GM20431 (cell line): Measurements from ENCODE around the gene MRPS9.

Experiments
- in situ Hi-C: fragments of 300-500 bp; cut with MseI, MboI; formaldehyde crosslinking; loops from one replicate; pipeline ENCODE4 v1.15.0; 2020; ENCODE audit warnings: low sequenced_read_pairs; ENCODE audit not compliant: unreplicated experiment

MRPS9 gene

DNA sequence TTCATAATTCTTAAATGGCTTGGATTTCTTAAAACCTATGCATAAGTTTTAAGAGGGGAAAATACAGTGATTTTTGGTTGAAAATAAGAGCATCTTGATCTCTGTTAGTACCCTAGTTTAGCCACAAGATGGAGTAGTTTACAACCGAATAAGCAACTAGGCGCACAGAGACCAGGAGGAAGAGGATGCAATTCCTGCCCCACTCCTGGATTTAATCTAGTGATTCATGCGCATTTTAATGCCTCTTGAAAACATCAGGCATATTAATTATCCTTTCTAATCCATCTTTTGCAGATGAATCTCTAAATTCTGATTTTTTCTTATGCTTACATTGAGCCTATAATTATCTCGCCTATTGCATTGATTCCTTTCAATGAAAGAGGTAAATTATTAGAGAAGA, 76.7 kb downstream of the MRPS9 start:
- in situ Hi-C loops: loop anchor here (10.0 kb wide), 1 partner anchor 120 kb away; no protein-coding TSS in a partner anchor

DNA sequence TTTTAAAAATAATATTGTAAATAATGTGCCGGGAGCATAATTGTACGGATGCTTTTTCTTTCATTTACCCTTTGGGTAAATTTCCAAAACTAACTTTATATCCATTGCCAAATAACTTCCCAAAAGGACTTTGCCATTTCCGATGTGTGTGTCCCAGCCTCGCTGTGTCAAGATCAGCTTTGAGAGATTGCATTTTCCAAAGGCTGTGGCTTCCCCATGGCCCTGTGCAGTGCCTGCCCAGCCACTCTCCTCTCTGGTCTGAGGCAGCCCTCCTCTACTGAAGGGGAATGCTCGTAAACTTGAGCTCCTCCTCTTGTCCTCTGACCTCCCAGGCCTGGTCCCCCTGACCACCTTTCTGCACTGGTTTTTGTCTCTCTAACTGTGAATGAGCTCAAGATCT, 78.5 kb downstream of the MRPS9 start:
- in situ Hi-C loops: loop anchor here (10.0 kb wide), 1 partner anchor 118 kb away; no protein-coding TSS in a partner anchor

DNA sequence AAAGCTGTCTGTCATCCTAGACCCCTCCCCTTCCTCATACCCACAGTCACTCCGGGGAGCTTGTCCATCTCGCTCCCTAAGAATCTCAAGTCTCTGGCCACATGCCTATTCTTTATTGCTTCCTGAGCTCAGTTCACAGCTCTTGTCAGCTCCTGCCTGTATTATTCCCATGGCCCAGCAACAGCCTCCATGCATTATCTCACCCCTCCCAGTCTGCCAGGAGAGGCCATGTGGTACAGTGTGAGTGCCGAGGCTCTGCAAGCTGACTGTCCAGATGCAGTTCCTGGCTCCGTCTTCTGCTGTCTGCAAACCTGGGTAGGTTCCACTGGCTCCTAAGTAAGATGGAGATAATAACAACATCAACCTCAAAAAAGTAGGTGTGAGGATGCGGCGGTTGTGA, 79.7 kb downstream of the MRPS9 start:
- in situ Hi-C loops: loop anchor here (10.0 kb wide), 1 partner anchor 117 kb away; no protein-coding TSS in a partner anchor

DNA sequence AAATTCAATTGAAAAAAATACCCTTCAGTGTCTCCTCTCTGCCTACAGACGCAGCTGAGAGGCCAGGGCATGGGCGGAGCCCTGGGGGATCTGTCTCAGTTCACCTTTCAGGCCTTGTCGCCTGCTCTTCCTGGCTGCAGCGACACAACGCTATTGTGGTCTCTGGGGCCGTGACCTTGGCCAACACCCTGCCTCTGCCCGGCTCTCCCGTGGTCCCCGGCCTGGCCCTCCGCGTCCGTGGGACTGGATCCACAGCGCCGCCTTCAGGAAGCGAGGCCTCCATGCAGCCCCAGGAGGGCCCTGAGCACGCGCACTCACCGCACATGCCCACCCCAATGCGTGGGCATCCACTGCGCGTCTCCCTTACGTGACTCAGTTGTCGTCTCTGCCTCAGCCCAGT, 81.1 kb downstream of the MRPS9 start:
- in situ Hi-C loops: loop anchor here (10.0 kb wide), 1 partner anchor 116 kb away; no protein-coding TSS in a partner anchor

DNA sequence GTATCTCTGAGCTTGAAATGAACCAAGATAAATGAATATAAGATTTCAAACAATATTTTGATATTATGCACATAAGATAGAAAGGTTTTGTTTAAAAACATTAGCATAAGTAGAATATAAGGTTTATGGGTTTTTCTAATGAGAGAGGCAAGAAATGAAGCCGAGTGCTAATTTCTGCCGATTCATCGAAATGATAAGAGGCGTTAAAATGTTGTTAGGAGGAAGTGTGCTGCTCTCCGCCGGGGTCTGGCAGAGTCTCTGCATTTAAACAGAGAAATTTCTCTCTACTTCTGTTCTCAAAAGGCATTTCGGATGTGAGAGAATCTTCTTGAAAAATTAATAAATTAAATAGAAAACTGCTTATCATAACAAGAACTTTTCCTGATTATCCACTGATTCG, 83.6 kb downstream of the MRPS9 start:
- in situ Hi-C loops: no loop called here

DNA sequence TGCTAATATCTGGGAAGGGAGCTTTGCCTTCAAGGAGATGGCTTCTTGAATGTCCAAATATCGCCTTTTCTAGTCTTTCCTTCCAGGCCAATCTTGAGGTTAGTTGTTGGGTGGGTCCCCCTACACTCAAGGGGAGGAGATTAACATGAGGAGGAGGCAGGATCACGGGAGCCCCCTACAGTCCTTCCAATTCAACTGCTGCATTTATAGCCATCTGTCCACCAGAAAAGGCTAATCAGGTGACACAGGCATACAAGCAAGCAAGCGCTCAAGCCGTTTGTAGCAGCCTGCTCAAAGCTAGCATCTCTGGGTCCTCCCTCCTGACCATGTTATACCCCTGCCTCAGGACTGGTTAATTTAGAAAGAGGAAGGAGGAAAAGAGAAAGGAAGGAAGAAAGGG, 87.6 kb downstream of the MRPS9 start:
- in situ Hi-C loops: no loop called here

DNA sequence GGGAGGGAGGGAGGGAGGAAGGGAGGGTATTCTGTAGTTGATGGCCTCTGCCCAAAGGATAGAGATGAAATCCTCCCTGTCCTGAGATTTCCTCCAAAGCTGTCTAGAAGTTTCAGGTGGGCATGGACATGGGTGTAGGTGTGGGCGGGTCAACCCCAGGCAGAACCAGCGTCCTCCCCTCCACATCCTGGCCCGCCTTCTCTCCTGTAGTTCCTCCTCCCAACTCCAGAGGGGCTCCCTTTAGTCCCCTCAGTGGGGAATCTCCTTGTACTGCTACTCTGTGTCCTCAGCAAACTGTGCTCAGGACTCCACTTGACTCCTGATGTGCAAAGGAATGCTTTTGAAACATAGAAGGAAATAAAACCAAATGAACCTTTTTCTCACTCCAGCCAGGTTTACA, 88.1 kb downstream of the MRPS9 start:
- in situ Hi-C loops: no loop called here

DNA sequence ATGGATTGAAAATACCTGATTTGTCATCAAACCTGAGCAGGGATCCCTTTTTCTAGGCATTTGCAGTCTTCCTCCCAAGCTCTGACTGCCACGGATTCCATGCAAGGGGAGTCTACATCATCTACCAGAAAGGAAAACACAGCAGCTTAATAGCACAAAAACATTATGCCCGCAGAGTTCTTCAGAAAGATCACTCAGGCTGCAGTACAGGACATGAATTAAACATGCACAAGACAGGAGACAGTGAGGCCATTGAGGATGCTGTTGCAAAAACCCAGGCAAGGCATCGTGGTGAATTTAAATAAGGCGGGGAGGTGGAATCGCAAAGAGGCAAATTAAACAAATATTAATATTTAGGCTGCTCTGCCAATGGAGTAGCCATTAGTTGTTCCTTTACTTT, 88.5 kb downstream of the MRPS9 start:
- in situ Hi-C loops: no loop called here

DNA sequence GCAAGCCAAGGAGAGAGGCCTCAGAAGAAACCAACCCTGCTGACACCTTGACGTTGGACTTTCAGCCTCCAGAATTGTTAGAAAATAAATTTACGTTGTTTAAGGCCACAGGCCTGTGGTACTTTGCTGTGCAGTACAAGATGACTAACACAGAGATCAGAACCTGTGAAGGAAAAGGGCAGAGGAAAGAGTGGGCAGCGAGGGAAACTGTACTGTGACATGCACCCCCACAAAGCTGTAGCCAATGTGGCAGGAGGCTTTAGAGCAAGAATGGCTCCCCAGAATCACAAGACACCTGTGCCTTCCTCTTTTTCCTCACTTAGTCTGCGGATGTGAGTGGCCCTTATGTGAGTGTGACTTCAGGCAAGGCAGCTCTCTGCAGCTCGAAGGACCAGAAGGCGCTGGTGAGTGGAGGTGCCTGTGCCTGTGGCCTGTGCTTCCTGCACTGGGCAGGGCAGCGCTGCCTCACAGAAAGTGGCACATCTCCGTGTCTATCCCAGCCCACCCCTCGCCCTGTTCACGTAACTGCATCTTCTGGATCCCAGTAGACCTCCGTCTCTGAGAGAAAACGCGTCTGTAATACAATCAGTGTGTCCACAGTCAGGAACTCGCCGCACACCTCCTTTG, 89.5 kb downstream of the MRPS9 start:
- in situ Hi-C loops: no loop called here

DNA sequence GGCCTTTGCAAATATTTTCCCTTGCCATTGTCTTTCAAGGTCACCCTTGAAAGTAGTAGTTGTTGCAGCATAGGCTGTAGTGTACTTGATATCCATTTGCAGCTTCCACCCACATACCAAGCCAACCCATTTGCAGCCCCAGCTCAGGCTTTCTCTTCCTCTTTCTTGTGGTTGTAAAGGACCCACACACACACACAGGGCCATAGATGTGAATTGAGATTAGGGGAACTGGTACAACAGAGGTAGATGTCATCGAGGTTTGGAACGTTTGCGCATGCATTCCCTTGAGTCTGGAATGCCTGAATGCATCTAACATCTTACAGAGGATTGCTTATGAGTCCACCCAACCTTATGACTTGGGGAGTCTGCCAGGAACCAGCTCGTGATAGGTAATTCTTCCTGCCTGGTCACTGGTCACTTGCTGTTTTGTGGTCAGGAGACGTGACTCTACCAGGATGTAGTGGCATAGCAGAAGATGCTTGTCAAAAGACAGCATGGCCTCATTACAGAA, 91.9 kb downstream of the MRPS9 start:
- in situ Hi-C loops: no loop called here

DNA sequence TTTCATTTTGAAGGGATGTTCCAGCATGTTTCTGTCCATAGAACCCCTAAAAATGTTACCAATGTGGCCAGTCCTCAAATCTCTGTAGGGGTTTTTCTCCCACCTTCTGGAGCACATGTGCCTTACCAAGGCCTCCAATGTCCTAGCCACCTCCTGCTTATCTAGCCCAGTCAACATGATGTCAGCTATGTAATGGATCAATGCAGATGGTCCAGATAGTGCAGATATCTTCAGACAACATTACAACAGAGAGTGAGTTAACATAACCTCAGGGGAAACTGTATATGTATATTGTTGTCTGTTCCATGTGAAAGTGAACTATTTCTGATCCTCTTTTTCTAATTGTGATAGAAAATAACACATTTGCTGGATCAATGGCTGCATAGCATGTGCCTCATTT, 92.7 kb downstream of the MRPS9 start:
- in situ Hi-C loops: no loop called here

DNA sequence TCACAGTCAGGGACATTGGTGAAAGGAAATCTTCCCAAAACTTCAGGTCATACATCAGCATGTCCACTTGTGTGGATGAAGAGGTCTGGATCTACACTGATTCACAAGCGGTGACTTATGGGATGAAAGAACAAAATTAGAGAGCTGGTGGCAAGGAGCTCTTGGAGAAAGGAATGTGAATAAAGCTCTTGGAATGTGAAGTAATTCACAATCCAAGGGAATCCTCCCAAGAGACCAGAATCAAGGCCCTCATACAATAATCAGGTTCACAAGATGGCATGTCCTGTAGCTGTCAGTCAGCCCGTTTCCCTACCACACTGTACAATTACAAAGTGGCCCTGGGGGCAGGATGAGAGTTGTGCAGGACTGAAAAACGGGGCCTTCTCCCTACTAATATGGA, 96.2 kb downstream of the MRPS9 start:
- in situ Hi-C loops: no loop called here

DNA sequence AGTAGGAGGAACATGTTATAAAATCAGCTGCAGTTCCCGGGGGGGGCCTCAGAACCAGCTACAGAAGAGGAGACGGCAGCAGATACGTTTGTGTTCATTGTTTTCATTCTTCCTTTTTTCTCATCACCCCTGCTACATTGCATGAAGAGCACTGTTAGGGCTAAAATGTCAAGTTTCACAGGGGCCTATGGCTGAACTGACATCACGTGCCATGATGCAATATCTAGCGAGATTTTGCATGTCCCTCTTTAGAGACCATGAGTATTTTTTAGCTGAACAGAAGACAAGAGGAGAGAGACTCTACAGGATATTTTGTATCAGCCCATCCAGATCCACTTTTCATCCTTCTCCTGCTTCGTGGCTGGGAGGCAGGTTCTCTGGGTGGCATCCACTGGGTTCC, 97.6 kb downstream of the MRPS9 start:
- in situ Hi-C loops: no loop called here

DNA sequence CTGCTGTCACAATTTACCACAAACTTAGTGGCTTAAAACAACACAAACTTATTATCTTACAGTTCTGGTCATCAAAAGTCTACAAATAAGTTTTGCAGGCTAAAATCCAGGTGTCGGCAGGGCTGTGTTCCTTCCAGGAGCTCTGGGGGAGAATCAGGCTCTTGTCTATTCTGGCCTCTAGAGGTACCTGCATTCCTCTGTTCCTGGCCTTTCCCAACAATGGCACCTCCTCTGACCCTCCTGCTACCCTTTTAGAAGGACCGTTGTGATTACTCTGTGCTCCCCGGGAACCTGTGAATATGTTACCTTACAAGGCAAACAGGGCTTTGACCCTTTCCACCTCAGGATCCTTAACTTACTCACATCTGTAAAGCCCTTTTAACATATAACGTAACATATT, 98.5 kb downstream of the MRPS9 start:
- in situ Hi-C loops: no loop called here

DNA sequence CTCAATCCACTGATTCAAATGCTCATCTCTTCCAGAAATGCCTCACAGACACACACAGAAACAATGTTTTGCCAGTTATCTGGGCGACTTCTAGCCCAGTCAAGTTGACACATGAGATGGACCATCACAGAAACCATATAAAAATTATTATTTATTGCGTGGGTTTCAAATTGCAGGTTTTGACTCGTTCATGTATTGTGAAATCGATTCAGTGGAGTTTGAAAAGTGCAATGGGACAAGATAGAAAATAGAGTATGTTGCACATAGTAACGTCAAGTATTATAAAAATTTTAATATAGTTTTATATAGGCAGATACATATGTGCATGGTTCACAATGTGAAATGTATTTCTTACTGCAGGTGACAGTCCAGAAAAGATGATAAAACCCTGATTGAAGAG, 100.8 kb downstream of the MRPS9 start:
- in situ Hi-C loops: no loop called here

DNA sequence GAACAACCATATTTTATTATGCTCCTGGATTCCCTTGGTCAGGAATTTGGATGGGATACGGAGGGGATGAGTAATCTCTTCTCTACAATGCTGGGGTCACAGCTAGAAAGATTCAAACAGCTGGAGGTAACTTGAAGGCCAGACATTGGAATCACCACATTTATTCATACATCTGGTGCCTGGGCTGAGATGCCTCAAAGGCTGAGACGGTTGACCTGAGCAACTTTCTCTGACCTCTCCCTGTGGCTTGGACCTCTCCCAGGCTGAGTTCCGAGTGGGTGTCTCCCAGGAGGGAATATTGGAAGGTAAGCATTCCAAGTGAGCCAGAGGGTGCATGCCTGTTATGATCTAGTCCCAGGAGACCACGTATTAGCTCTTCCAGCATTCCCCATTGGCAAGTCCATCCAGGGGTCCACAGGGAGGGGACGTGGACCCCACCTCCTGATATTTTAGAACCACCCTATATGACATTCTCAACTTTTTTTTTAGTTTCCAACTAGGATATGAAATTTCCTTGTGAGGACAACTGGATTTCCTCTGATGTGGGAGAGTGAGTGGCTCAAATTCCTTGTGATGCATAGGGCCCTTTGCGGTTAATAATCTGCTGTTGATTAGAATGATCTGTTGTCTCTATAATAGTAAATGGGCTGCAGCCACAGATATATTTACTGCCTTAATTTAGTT, 101.8 kb downstream of the MRPS9 start:
- in situ Hi-C loops: no loop called here

DNA sequence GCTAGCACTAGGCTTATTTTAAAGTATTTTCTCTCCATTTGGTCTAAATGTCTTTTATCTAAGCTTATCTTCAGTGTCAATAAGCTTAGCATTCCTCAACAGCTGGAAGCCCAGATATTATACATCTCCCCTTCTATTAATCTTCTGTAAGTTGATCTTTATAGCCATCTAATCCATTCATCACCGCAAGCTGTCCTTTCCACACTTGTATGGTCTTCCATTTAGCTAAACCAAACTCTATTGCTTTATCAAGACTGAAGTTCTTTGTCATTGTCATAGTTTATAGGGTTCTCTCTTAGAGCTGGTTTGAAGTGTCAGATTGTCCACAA, 102.3 kb downstream of the MRPS9 start:
- in situ Hi-C loops: no loop called here

DNA sequence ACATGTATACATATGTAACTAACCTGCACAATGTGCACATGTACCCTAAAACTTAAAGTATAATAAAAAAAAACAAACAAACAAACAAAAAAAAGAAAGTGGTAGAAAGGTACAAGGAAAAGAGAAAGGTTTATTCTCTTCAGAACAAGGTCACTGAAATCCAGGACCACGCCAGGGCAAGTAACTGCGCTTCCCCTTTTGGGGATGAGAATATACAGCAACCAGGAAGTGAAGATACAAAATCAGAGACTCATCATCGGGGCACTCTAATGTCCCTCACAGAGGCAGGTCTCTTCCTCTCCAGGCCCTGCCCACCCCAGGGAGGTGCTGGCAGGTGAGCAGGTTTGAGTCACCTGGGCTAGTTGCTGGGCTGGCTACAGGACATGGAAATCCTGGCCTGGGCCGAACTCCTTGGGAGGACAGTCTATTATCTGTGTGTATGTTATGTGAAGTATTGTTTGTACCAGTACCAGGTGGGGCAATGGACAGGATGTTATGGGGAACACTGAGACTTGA, 103.3 kb downstream of the MRPS9 start:
- in situ Hi-C loops: no loop called here

DNA sequence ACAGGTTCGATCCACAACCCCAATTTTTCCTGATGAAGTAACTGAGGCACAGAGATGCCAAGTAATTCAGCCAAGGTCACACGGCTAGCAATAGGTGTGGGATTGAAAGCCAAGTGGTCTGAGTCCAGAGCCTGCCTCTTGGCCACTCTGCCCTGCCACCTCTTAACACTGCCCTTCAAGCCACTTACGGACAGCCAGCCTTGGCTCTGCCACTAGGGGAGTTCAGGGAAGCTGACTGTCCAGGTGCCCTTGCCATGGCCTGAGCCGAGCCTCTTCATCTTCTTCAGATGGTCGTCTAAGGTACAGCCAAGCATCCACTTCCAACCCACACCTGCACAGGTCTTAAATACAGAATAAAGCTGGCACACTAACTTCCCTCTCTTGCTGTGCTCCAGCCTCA, 104.4 kb downstream of the MRPS9 start:
- in situ Hi-C loops: no loop called here

DNA sequence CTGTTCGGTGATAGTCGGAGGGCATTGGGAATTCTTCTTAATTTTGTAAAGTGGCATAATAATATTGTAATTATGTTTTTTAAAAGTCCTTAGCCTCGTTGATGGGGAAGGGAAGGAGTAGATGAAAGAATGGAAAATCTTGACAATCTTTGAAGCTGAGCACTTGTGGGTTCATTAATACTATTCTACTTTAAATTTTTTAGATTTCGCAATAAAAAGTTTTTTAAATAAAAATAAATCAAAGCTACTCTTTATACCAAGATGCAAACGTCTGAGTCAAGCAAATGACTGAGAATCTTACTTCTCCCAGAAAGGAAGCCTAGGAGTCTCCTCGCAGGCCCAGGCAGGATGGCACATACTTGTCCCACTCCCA, 105.2 kb downstream of the MRPS9 start:
- in situ Hi-C loops: no loop called here

DNA sequence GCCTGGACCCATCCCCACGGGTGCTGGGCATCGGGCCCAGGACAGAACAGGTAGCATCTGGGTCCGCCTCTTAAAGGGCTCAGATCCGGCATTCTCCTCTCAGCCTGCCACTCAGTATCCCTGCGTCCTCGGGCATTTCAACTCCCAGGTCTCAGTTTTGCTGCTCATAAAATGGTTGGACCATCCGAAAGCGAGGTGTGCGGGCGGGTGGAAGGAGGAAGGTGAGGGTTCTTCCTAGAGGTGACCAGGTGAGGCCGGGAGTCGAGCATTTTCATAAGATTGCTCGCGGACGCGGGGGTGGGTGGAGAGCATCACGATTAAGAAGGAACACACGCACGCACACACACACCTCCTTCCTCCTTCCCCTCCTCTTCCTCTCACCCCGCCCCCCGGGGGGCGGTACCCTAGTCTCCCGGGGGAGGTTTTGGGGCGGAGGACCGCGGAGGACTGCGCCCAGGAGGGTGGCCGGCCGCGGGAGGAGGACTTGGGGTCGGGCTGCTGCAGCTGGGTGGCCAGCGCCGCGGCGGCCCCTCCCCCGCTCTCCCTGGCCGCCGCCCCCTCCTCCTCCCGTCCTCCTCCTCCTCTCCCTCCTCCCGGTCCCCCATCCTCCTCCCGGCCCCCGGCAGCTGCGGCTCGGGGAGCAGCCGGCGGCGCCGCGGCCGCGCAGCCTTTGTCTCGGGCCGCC, 105.7 kb downstream of the MRPS9 start:
- in situ Hi-C loops: no loop called here
